Measurements from ENCODE around the gene SMPD3. TPM values are rescaled to one million over a fixed set of nuclear protein-coding genes. Genes with fewer than 3 reads are reported as not detected.

The SMPD3 gene
- total and polyA plus RNA-seq, 9 of the 15 experiments (the other 6 are each of a cell fraction or from before 2014, with no cell fraction given), result 0.03 to 1.2 (median 0.18) TPM

- DNase-seq (ENCODE audit: extremely low read depth in 1 of 4, low spot score in 3 of 4) (peak in 2 of 4 experiments; percentile 68 to 74), FAIRE-seq (no peak), ATAC-seq (peak; percentile 58)
- 0% methylated on average over 28 of the region's 29 CpGs for WGBS (ENCODE audit: insufficient coverage, low coverage, missing lambda C conversion rate)
- TSS peak; percentile 74 for BruUV-seq (replicated peaks)
- H3K4me1 ChIP-seq (replicated peaks in 1 of 2; ENCODE audit: control insufficient read depth in 2 of 2, insufficient read depth in 2 of 2, low read length in 2 of 2), result peaks cover 14 to 28% of the 10 kb centered on the region in 2 experiments; a peak in 4 of 5 replicates
- H4K20me1 ChIP-seq (replicated peaks; ENCODE audit: control insufficient read depth, insufficient read depth, low read length), result no peaks in the 10 kb centered on the region
- H3K9me1 ChIP-seq (ENCODE audit: control insufficient read depth, insufficient read depth, low read length), result no peaks in the 10 kb centered on the region
- ChIA-PET CTCF (ENCODE audit: low intra/inter-chr PET ratio) (no interaction called here), POLR2A (interaction anchor here (0.5 to 1.7 kb wide), 18 partner anchors 9 to 805 kb away, joined by 3 to 17 read pairs (median 4); partner anchors contain the start of gene SLC7A6)
- peak overlapping the region; percentile 83 for H2AFZ ChIP-seq (ENCODE audit: low read depth, low read length)
- peak overlapping the region; percentile 94 for H3K4me2 ChIP-seq (ENCODE audit: insufficient read depth, low read length)
- H3K27me3 ChIP-seq (ENCODE audit: control insufficient read depth in 2 of 2, insufficient read depth in 2 of 2, low read length in 2 of 2), result no peaks in the 10 kb centered on the region
- H3K36me3 ChIP-seq (ENCODE audit: control insufficient read depth, insufficient read depth, low read length), result peaks cover 70% of the 10 kb centered on the region
- intact Hi-C loops (cut with micrococcal nuclease), result no loop called here
- peak overlapping the region; percentile 78 to 94 for H3K9ac ChIP-seq (ENCODE audit: insufficient read depth in 1 of 2, low read depth in 2 of 2, low read length in 2 of 2)
- H3K27ac ChIP-seq (ENCODE audit: extremely low read depth, low read depth, low read length), result peak overlapping the region; percentile 79
- in situ Hi-C loops (cut with MboI), result loop anchor here (10.0 kb wide), 1 partner anchor 316 kb away; the partner anchor contains the start of gene DPEP2
- peaks cover 76% of the 10 kb centered on the region for H3K79me2 ChIP-seq (ENCODE audit: control insufficient read depth, insufficient read depth, low read length)
- H3K4me3 ChIP-seq, result peak overlapping the region; percentile 81
- no peaks in the 10 kb centered on the region for H3K9me3 ChIP-seq (replicated peaks; ENCODE audit: control insufficient read depth, insufficient read depth, low read depth, low read length)
- no peak for TF ChIP-seq SMARCB1 (IDR thresholded peaks at IDR 0.05; ENCODE audit: insufficient read length, low read depth)
- TF ChIP-seq CREB3 (tag; conservative IDR thresholded peaks at IDR 0.05; ENCODE audit: low read depth), result no peak
- no peak for TF ChIP-seq LCOR (CRISPR knock-in tag; IDR thresholded peaks at IDR 0.05)
- no peak; the same call in 1 of the 2 replicates for TF ChIP-seq NKRF (IDR thresholded peaks at IDR 0.05; ENCODE audit: borderline replicate concordance)
- TF ChIP-seq ZNF398 (CRISPR knock-in tag; IDR thresholded peaks at IDR 0.05), result no peak
- 0 out of 2 replicates have a peak, but pooled peaks have one; percentile 5 for TF ChIP-seq ZBTB26 (CRISPR knock-in tag; IDR thresholded peaks at IDR 0.05)
- no peak for TF ChIP-seq TBP (optimal IDR thresholded peaks at IDR 0.05; ENCODE audit: low read depth, low read length)
- no peak for TF ChIP-seq ZNF695 (CRISPR knock-in tag; IDR thresholded peaks at IDR 0.05)
- TF ChIP-seq BRD9 (IDR thresholded peaks at IDR 0.05; ENCODE audit: low read depth, partially characterized antibody), result no peak
- no peak for TF ChIP-seq ZBTB49 (CRISPR knock-in tag; IDR thresholded peaks at IDR 0.05; ENCODE audit: borderline replicate concordance)
- no peak for TF ChIP-seq THRAP3 (IDR thresholded peaks at IDR 0.05; ENCODE audit: borderline replicate concordance)
- TF ChIP-seq ETV5 (CRISPR knock-in tag; IDR thresholded peaks at IDR 0.05; ENCODE audit: low read depth), result no peak
- no peak for TF ChIP-seq PURB (CRISPR knock-in tag; IDR thresholded peaks at IDR 0.05; ENCODE audit: low read depth)
These were observed 137.9 kb downstream of the SMPD3 start for GRCh38 chr16:68310437-68310773.
